IMR-90 (cell line): Measurements from ENCODE around the gene DNAJC12. TPM values are rescaled to one million over a fixed set of nuclear protein-coding genes. Genes with fewer than 3 reads are reported as not detected.
A peak's percentile ranks its signal among the peaks of the same experiment; 100 is the strongest.

Experiments used
- ATAC-seq: fragments of 200-7000 bp; cut with Tn5 transposase; 2 replicates; pipeline ENCODE4 v1.9.1; 2020; ENCODE audit warnings: low read depth, mild to moderate bottlenecking, moderate library complexity
- BruUV-seq: library from RNA; stranded (reverse); fragments of 400-500 nt; replicated peaks from 2 replicates; lab custom pipeline; 2021; lab: Mats Ljungman, UMichigan
- CTCF ChIA-PET: fragments of 300-600 bp; formaldehyde crosslinking; extraction: SDS; loops from one replicate; lab custom pipeline; 2021; ENCODE audit warnings: antibody characterized with exemption; lab: Yijun Ruan, JAX
- POLR2A ChIA-PET: fragments of 300-600 bp; sonication (Branson Sonifier 250); formaldehyde crosslinking; loops from one replicate; lab custom pipeline; 2022; ENCODE audit warnings: antibody characterized with exemption; ENCODE audit not compliant: unreplicated experiment; lab: Charles Lee
- DNase-seq: peaks from one replicate; pipeline ENCODE4 v3.0.0; 2013
- H2AFZ ChIP-seq: replicated peaks from 2 replicates; pipeline ENCODE3; 2013; ENCODE audit warnings: low read length, mild to moderate bottlenecking; ENCODE audit not compliant: poor library complexity
- H2AK5ac ChIP-seq: 2 replicates; pipeline ENCODE4 v1.6.1; 2013; ENCODE audit warnings: low read depth, low read length, inconsistent platforms
- H2AK9ac ChIP-seq: replicated peaks from 2 replicates; pipeline ENCODE3; 2013; ENCODE audit warnings: mild to moderate bottlenecking, low read depth, low read length, moderate library complexity; ENCODE audit not compliant: poor library complexity
- H2BK120ac ChIP-seq: 2 replicates; pipeline ENCODE4 v1.6.1; 2013; ENCODE audit warnings: low read depth, low read length, inconsistent platforms
- H2BK15ac ChIP-seq: 3 replicates; pipeline ENCODE4 v1.6.1; 2013; ENCODE audit warnings: low read depth, low read length, inconsistent platforms
- H2BK20ac ChIP-seq: 2 replicates; pipeline ENCODE4 v1.6.1; 2013; ENCODE audit warnings: low read depth, mild to moderate bottlenecking, inconsistent platforms, low read length, moderate library complexity
- H2BK5ac ChIP-seq: 2 replicates; pipeline ENCODE4 v1.6.1; 2013; ENCODE audit warnings: mild to moderate bottlenecking, low read depth, low read length, inconsistent platforms; ENCODE audit not compliant: poor library complexity, severe bottlenecking
- H3K14ac ChIP-seq: replicated peaks from 2 replicates; pipeline ENCODE4 v1.6.1; 2013; ENCODE audit warnings: low read depth, low read length, inconsistent platforms
- H3K18ac ChIP-seq: 2 replicates; pipeline ENCODE4 v1.6.1; 2013; ENCODE audit warnings: low read depth, low read length, control low read depth
- H3K23ac ChIP-seq: 2 replicates; pipeline ENCODE4 v1.6.1; 2013; ENCODE audit warnings: low read depth, low read length, inconsistent platforms
- H3K27ac ChIP-seq: 2 replicates; pipeline ENCODE4 v1.5.1; 2013; ENCODE audit warnings: mild to moderate bottlenecking, control low read depth, low read length; ENCODE audit not compliant: insufficient read depth
- H3K27me3 ChIP-seq: 2 replicates; pipeline ENCODE4 v1.6.1; 2013; ENCODE audit warnings: low read length; ENCODE audit not compliant: control insufficient read depth, insufficient read depth
- H3K36me3 ChIP-seq: 2 replicates; pipeline ENCODE4 v1.6.1; 2013; ENCODE audit warnings: low read length, mixed read lengths; ENCODE audit not compliant: control insufficient read depth, insufficient read depth
- H3K4ac ChIP-seq: 2 replicates; pipeline ENCODE4 v1.6.1; 2013; ENCODE audit warnings: low read depth, low read length, inconsistent platforms
- H3K4me1 ChIP-seq: 2 replicates; pipeline ENCODE4 v1.6.1; 2013; ENCODE audit warnings: low read length, mixed read lengths; ENCODE audit not compliant: control insufficient read depth, insufficient read depth
- H3K4me2 ChIP-seq: 2 replicates; pipeline ENCODE4 v1.6.1; 2013; ENCODE audit warnings: low read depth, mild to moderate bottlenecking, control low read depth, low read length, moderate library complexity
- H3K4me3 ChIP-seq: 2 replicates; pipeline ENCODE4 v1.5.1; 2013; ENCODE audit warnings: low read depth, mild to moderate bottlenecking, control low read depth, low read length, moderate library complexity; ENCODE audit not compliant: insufficient read depth
- H3K56ac ChIP-seq: 2 replicates; pipeline ENCODE4 v1.6.1; 2013; ENCODE audit warnings: low read length, inconsistent platforms; ENCODE audit not compliant: insufficient read depth; ENCODE audit errors: extremely low read depth
- H3K79me1 ChIP-seq, 2 experiments: 2 replicates each; pipeline ENCODE4 v1.6.1; 2013; ENCODE audit warnings: low read length in 2 of 2, inconsistent platforms in 1 of 2, low read depth in 1 of 2
- H3K9ac ChIP-seq: 2 replicates; pipeline ENCODE4 v1.6.1; 2013; ENCODE audit warnings: low read depth, low read length, control low read depth
- H3K9me1 ChIP-seq: 2 replicates; pipeline ENCODE4 v1.6.1; 2013; ENCODE audit warnings: low read length, inconsistent platforms; ENCODE audit not compliant: insufficient read depth
- H3K9me3 ChIP-seq: 2 replicates; pipeline ENCODE4 v1.6.1; 2013; ENCODE audit warnings: low read length; ENCODE audit not compliant: control insufficient read depth, insufficient read depth
- H4K20me1 ChIP-seq: 2 replicates; pipeline ENCODE4 v1.6.1; 2013; ENCODE audit warnings: low read length, inconsistent platforms; ENCODE audit not compliant: insufficient read depth
- H4K5ac ChIP-seq: 2 replicates; pipeline ENCODE4 v1.6.1; 2013; ENCODE audit warnings: mild to moderate bottlenecking, low read depth, low read length, control low read depth
- H4K8ac ChIP-seq, 2 experiments: 2 replicates each; pipeline ENCODE4 v1.6.1; 2013; ENCODE audit warnings: low read depth in 2 of 2, low read length in 2 of 2, control low read depth in 1 of 2, inconsistent platforms in 1 of 2
- H4K91ac ChIP-seq: 2 replicates; pipeline ENCODE4 v1.6.1; 2013; ENCODE audit warnings: low read depth, low read length, inconsistent platforms; ENCODE audit not compliant: insufficient read depth
- BHLHE40 ChIP-seq: fragments of 150-350 bp; IDR thresholded peaks from 2 replicates; pipeline ENCODE4 v1.6.1; 2016; ENCODE audit warnings: mild to moderate bottlenecking, low read depth, low read length
- MAFK ChIP-seq: IDR thresholded peaks from 2 replicates; pipeline ENCODE4 v1.6.1; 2012; ENCODE audit warnings: low read depth, low read length, improper control_type of control experiment
- RAD21 ChIP-seq: IDR thresholded peaks from 2 replicates; pipeline ENCODE4 v1.6.1; 2012; ENCODE audit warnings: low read length, improper control_type of control experiment
- SMC3 ChIP-seq: fragments of 150-350 bp; IDR thresholded peaks from 2 replicates; pipeline ENCODE4 v1.6.1; 2016; ENCODE audit warnings: low read depth, mild to moderate bottlenecking, antibody characterized with exemption, low read length, moderate library complexity
- WGBS, 2 experiments: methylation state at CpG; one replicate each; pipeline versions ENCODE4 v1.1.5 to v1.1.7; 2013; ENCODE audit warnings: missing lambda C conversion rate in 2 of 2; ENCODE audit not compliant: insufficient read length in 1 of 2; ENCODE audit errors: extremely low coverage in 2 of 2; 5-methylcytosine and 5-hydroxymethylcytosine counted together
- dilution Hi-C: fragments of 300-500 bp; cut with HindIII; formaldehyde crosslinking; loops from one replicate; pipeline ENCODE4 v1.14.3; 2018; ENCODE audit warnings: low sequenced_read_pairs; ENCODE audit not compliant: unreplicated experiment
- in situ Hi-C: fragments of 300-500 bp; cut with MboI; formaldehyde crosslinking; loops from 3 replicates; pipeline ENCODE4 v1.14.3; 2019; ENCODE audit warnings: low sequenced_read_pairs, inconsistent platforms, mixed read lengths
- intact Hi-C: fragments of 100-400 bp; cut with micrococcal nuclease; formaldehyde crosslinking; loops from 2 replicates; pipeline ENCODE4 v1.10.0; 2022
- polyA plus RNA-seq, 3 experiments: library from polyadenylated mRNA; depleted of rRNA; stranded (reverse); fragments of >200 nt; gene quantifications; 2 replicates each; pipeline ENCODE4 v1.2.3, GENCODE V29; 2012; ENCODE audit warnings: low replicate concordance in 1 of 3
- total RNA-seq: library from RNA; depleted of rRNA; stranded (reverse); fragments of >200 nt; gene quantifications from 2 replicates; pipeline ENCODE4 v1.2.3, GENCODE V29; 2012
- TF ChIP-seq, protein P1 (sequence below): conservative IDR thresholded peaks from 2 replicates; pipeline ENCODE4 v1.5.1; 2012; ENCODE audit warnings: mild to moderate bottlenecking, low read depth, low read length, improper control_type of control experiment

The DNAJC12 gene
- total and polyA plus RNA-seq, 2 of the 4 experiments (the other 2 are of a cell fraction) = 2.3 to 2.9 TPM

DNA sequence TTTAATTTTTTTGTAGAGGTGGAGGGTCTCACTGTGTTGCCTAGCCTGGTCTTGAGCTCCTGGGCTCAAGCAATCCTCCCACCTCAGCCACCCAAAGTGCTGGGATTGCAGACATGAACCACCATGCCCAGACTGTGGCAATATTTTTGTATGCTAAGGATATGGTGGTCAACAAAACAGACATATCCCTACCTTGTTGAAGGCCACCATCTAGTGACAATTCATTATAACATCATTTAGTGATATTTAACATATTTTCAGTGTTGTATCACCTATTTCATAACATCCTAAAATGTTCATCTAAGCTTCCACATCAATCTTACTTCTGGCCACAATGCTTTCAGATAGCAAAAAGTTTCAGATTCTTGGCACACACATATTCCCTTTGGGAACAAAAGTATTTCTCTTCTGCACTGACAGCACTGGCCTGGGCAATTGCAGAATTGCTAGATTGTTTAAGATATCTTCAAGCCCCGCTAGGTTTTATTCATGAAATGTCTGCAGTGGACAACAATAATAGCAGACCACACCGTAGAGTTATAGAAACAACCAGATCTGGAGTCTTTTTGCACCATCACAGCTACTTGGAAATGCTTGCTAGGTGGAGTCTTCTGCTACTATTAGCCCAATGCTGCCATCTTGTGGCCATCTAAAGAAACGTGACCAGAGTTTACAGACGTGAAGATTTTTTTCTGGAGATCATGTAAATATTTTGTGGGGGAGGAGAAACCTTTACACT is 58.4 kb downstream of the DNAJC12 start:
- H3K18ac ChIP-seq = no peak overlapping the region
- H3K56ac ChIP-seq = no peak overlapping the region
- no peak overlapping the region for H4K8ac ChIP-seq
- no peak overlapping the region for H2AK9ac ChIP-seq
- in situ Hi-C loops (loop anchor here (10.0 kb wide), 1 partner anchor 255 kb away; no protein-coding TSS in a partner anchor), intact Hi-C loops (loop anchor here (1.0 to 10.0 kb wide), 6 partner anchors 82 to 1595 kb away; no protein-coding TSS in a partner anchor), dilution Hi-C loops (no loop called here)
- H2BK120ac ChIP-seq = no peak overlapping the region
- TF ChIP-seq RAD21 = peak; percentile 90
- TF ChIP-seq, protein P1, sequence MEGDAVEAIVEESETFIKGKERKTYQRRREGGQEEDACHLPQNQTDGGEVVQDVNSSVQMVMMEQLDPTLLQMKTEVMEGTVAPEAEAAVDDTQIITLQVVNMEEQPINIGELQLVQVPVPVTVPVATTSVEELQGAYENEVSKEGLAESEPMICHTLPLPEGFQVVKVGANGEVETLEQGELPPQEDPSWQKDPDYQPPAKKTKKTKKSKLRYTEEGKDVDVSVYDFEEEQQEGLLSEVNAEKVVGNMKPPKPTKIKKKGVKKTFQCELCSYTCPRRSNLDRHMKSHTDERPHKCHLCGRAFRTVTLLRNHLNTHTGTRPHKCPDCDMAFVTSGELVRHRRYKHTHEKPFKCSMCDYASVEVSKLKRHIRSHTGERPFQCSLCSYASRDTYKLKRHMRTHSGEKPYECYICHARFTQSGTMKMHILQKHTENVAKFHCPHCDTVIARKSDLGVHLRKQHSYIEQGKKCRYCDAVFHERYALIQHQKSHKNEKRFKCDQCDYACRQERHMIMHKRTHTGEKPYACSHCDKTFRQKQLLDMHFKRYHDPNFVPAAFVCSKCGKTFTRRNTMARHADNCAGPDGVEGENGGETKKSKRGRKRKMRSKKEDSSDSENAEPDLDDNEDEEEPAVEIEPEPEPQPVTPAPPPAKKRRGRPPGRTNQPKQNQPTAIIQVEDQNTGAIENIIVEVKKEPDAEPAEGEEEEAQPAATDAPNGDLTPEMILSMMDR = peak; percentile 90
- TF ChIP-seq SMC3 = peak; percentile 80
- TF ChIP-seq BHLHE40 = peak; percentile 83
- TF ChIP-seq MAFK = no peak
- no peak overlapping the region for H3K4me3 ChIP-seq
- no peak overlapping the region for H3K4ac ChIP-seq
- H3K36me3 ChIP-seq = no peaks in the 10 kb centered on the region
- BruUV-seq = no TSS peak
- CTCF ChIA-PET = interaction anchor here (0.5 to 4.6 kb wide), 11 partner anchors 8 to 841 kb away, joined by 3 to 34 read pairs (median 4); partner anchors contain the start of gene CTNNA3
- H2BK20ac ChIP-seq = no peak overlapping the region
- WGBS, 2 experiments = 0% methylated on average over 1 of the region's 4 CpGs; no CpG with 5 or more reads in 1 of the 2 experiments
- ATAC-seq (peak; percentile 88), DNase-seq (peak; percentile 84)
- H3K14ac ChIP-seq = no peak overlapping the region
- no peaks in the 10 kb centered on the region for H3K9me1 ChIP-seq
- no peak overlapping the region for H2AK5ac ChIP-seq
- no peaks in the 10 kb centered on the region for H3K79me1 ChIP-seq
- no peak overlapping the region for H3K9ac ChIP-seq
- H2AFZ ChIP-seq = no peak overlapping the region
- no peak overlapping the region for H2BK15ac ChIP-seq
- H3K9me3 ChIP-seq = no peaks in the 10 kb centered on the region
- no peaks in the 10 kb centered on the region for H3K4me1 ChIP-seq
- no peak overlapping the region for H3K4me2 ChIP-seq
- no peaks in the 10 kb centered on the region for H4K20me1 ChIP-seq
- no peak overlapping the region for H3K27ac ChIP-seq
- H3K27me3 ChIP-seq = peaks cover 3% of the 10 kb centered on the region
- H4K91ac ChIP-seq = no peak overlapping the region
- no peak overlapping the region for H4K5ac ChIP-seq
- POLR2A ChIA-PET = no interaction called here
- no peak overlapping the region for H3K23ac ChIP-seq
- no peak overlapping the region for H2BK5ac ChIP-seq
